ENCODE data around the gene GPR12.

DNA sequence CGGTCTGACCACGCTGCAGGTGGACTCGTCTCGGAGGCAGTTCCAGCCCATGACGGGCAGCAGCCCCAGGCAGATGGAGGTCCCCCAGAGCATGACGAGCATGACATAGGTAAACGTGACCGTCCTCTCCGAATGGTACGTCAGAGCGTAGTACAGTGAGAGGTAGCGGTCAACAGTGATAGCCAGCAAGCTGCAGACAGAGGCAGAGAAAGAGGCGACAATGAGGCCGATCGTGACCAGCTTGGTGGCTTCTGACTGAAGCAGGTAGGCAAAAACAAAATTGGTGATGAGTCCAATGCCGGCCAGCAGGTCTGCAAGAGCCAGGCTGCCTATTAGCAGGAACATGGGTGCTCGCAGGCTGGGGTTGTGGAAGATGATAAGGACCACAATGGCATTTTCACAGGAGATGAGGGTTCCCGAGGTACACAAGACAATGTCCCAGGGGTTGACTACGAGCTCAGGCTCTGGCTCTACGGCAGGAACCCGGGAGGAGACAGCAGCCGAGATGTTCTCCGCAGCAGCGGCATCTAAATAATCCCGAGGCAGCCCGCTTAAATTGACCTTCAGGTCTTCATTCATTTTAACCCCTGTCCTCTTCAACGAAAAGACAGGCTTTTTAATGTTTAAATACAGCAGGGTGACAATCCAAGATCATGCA is 1.2 kb downstream of the GPR12 start:
- TF ChIP-seq, protein P1, sequence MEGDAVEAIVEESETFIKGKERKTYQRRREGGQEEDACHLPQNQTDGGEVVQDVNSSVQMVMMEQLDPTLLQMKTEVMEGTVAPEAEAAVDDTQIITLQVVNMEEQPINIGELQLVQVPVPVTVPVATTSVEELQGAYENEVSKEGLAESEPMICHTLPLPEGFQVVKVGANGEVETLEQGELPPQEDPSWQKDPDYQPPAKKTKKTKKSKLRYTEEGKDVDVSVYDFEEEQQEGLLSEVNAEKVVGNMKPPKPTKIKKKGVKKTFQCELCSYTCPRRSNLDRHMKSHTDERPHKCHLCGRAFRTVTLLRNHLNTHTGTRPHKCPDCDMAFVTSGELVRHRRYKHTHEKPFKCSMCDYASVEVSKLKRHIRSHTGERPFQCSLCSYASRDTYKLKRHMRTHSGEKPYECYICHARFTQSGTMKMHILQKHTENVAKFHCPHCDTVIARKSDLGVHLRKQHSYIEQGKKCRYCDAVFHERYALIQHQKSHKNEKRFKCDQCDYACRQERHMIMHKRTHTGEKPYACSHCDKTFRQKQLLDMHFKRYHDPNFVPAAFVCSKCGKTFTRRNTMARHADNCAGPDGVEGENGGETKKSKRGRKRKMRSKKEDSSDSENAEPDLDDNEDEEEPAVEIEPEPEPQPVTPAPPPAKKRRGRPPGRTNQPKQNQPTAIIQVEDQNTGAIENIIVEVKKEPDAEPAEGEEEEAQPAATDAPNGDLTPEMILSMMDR (IDR thresholded peaks at IDR 0.05): no peak
- no peak for TF ChIP-seq POLR2A (IDR thresholded peaks at IDR 0.05)

Measured in lower leg skin (tissue), 3 donors.